Astrocyte (in vitro differentiated cells and primary cell): Measurements from ENCODE around the gene TNNI3K. TPM values are rescaled to one million over a fixed set of nuclear protein-coding genes. Genes with fewer than 3 reads are reported as not detected.
A peak's percentile ranks its signal among the peaks of the same experiment; 100 is the strongest.

Experiments used
- DNase-seq: peaks from one replicate; pipeline ENCODE4 v3.0.0-alpha.2; 2010; ENCODE audit warnings: low read depth
- FAIRE-seq: peaks from 2 replicates; lab custom pipeline; 2011; peaks lifted over from hg19 to GRCh38; lab: Jason Lieb, UNC
- H2AFZ ChIP-seq: 2 replicates; pipeline ENCODE4 v1.6.0; 2012; ENCODE audit warnings: low read depth, low read length, inconsistent platforms
- H3K27ac ChIP-seq: 2 replicates; pipeline ENCODE4 v1.5.1; 2011; ENCODE audit warnings: low read depth, low read length, inconsistent platforms
- H3K27me3 ChIP-seq: 2 replicates; pipeline ENCODE4 v1.6.0; 2011; ENCODE audit warnings: low read length, inconsistent platforms; ENCODE audit not compliant: insufficient read depth
- H3K36me3 ChIP-seq: 2 replicates; pipeline ENCODE4 v1.5.1; 2011; ENCODE audit warnings: low read length, inconsistent platforms; ENCODE audit not compliant: insufficient read depth
- H3K4me1 ChIP-seq: 2 replicates; pipeline ENCODE4 v1.5.1; 2011; ENCODE audit warnings: low read length, inconsistent platforms; ENCODE audit not compliant: insufficient read depth
- H3K4me2 ChIP-seq: 2 replicates; pipeline ENCODE4 v1.6.0; 2012; ENCODE audit warnings: low read length, inconsistent platforms
- H3K4me3 ChIP-seq: 2 replicates; pipeline ENCODE4 v1.5.1; 2011; ENCODE audit warnings: low read depth, mild to moderate bottlenecking, low read length, inconsistent platforms; ENCODE audit not compliant: insufficient read depth
- H3K79me2 ChIP-seq: 2 replicates; pipeline ENCODE4 v1.6.0; 2012; ENCODE audit warnings: mild to moderate bottlenecking, low read length, inconsistent platforms; ENCODE audit not compliant: insufficient read depth
- H3K9ac ChIP-seq: 2 replicates; pipeline ENCODE4 v1.6.0; 2012; ENCODE audit warnings: mild to moderate bottlenecking, low read length, inconsistent platforms
- H3K9me3 ChIP-seq: 2 replicates; pipeline ENCODE4 v1.5.1; 2012; ENCODE audit warnings: low read depth, mild to moderate bottlenecking, low read length, inconsistent platforms; ENCODE audit not compliant: insufficient read depth
- H4K20me1 ChIP-seq: 2 replicates; pipeline ENCODE4 v1.6.0; 2012; ENCODE audit warnings: low read length, inconsistent platforms; ENCODE audit not compliant: insufficient read depth
- H3K27ac Mint-ChIP-seq: one replicate; pipeline ENCODE4 v1.8.0; 2021; ENCODE audit warnings: mild to moderate bottlenecking, mixed read lengths; ENCODE audit not compliant: unreplicated experiment
- H3K27me3 Mint-ChIP-seq: one replicate; pipeline ENCODE4 v1.8.0; 2021; ENCODE audit warnings: low read depth, mixed read lengths; ENCODE audit not compliant: unreplicated experiment
- H3K36me3 Mint-ChIP-seq: one replicate; pipeline ENCODE4 v1.8.0; 2021; ENCODE audit warnings: low read depth, mixed read lengths; ENCODE audit not compliant: unreplicated experiment
- H3K4me1 Mint-ChIP-seq: one replicate; pipeline ENCODE4 v1.8.0; 2021; ENCODE audit warnings: low read depth, mixed read lengths; ENCODE audit not compliant: unreplicated experiment
- H3K4me3 Mint-ChIP-seq: one replicate; pipeline ENCODE4 v1.8.0; 2021; ENCODE audit warnings: mild to moderate bottlenecking, moderate library complexity, mixed read lengths; ENCODE audit not compliant: unreplicated experiment
- H3K9me3 Mint-ChIP-seq: one replicate; pipeline ENCODE4 v1.8.0; 2021; ENCODE audit warnings: mild to moderate bottlenecking, mixed read lengths; ENCODE audit not compliant: unreplicated experiment
- EZH2 ChIP-seq: IDR thresholded peaks from 2 replicates; pipeline ENCODE4 v1.6.1; 2012; ENCODE audit warnings: mild to moderate bottlenecking, low read length, inconsistent platforms; ENCODE audit not compliant: insufficient read depth
- total RNA-seq: library from RNA; stranded (reverse); gene quantifications from 2 replicates; pipeline ENCODE4 v1.2.1, GENCODE V29; 2021
- TF ChIP-seq, protein P1 (sequence below): IDR thresholded peaks from 2 replicates; pipeline ENCODE4 v1.5.1; 2011; ENCODE audit warnings: low read depth, mild to moderate bottlenecking, inconsistent platforms, low read length, moderate library complexity; ENCODE audit not compliant: insufficient read depth

The TNNI3K gene
- total RNA-seq, 1 donor from 2014 or later = 0.45 TPM

DNA sequence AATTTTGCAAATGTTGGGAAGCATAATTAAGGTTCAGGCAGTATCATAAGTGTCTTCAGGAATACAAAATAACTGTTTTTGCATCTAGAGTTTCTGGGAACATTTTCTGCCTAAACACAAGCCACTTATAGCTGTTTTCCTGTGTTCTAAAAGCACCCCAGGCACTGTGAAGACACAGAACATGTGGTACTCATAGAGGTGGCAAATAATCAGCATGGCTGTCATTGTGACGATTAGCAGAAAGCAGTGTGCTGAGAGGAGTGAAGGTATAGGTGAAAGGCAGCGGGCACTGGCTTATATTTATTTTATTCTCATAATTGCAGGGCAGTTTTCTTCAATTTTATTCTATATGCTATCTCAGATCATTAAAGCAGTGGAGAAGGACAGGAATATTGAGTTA, 157.7 kb downstream of the TNNI3K start:
- Histone ChIP-seq H3K4me1 (no peaks in the 10 kb centered on the region), H3K36me3 (no peaks in the 10 kb centered on the region), H3K9ac (no peak overlapping the region), H3K27me3 (no peaks in the 10 kb centered on the region), H3K79me2 (no peaks in the 10 kb centered on the region), H3K4me2 (no peak overlapping the region), H2AFZ (no peak overlapping the region), H3K4me3 (no peak overlapping the region), H3K9me3 (no peaks in the 10 kb centered on the region), H4K20me1 (no peaks in the 10 kb centered on the region), H3K27ac (no peak overlapping the region)
- Mint-ChIP-seq H3K9me3 (no peaks in the 10 kb centered on the region), H3K4me3 (no peak overlapping the region), H3K27ac (no peak overlapping the region), H3K36me3 (no peaks in the 10 kb centered on the region), H3K4me1 (peaks cover 17% of the 10 kb centered on the region), H3K27me3 (no peaks in the 10 kb centered on the region)
- DNase-seq = no peak
- no peak for FAIRE-seq
- TF ChIP-seq, protein P1, sequence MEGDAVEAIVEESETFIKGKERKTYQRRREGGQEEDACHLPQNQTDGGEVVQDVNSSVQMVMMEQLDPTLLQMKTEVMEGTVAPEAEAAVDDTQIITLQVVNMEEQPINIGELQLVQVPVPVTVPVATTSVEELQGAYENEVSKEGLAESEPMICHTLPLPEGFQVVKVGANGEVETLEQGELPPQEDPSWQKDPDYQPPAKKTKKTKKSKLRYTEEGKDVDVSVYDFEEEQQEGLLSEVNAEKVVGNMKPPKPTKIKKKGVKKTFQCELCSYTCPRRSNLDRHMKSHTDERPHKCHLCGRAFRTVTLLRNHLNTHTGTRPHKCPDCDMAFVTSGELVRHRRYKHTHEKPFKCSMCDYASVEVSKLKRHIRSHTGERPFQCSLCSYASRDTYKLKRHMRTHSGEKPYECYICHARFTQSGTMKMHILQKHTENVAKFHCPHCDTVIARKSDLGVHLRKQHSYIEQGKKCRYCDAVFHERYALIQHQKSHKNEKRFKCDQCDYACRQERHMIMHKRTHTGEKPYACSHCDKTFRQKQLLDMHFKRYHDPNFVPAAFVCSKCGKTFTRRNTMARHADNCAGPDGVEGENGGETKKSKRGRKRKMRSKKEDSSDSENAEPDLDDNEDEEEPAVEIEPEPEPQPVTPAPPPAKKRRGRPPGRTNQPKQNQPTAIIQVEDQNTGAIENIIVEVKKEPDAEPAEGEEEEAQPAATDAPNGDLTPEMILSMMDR = no peak
- TF ChIP-seq EZH2 = no peak

DNA sequence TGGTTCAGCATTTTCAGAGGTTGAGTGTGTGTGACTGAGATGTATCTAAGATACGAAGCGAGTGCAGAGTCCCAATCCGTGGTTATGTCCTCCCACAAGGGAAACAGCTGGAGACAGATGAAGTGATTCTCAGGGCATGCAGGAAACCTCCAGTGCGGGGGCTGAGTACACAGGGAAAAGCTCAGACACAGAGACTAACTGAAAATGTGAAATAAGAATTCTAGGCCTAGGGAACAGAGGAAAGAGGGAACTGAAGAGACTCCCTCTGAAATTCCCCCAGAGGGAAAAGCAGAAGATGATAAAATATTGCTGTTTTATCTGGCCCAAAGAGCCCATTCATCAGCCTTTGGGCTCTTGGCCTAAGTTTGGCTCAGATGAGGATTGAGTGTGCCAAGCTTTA, 160.4 kb downstream of the TNNI3K start:
- TF ChIP-seq, protein P1 = no peak
- no peak for TF ChIP-seq EZH2

DNA sequence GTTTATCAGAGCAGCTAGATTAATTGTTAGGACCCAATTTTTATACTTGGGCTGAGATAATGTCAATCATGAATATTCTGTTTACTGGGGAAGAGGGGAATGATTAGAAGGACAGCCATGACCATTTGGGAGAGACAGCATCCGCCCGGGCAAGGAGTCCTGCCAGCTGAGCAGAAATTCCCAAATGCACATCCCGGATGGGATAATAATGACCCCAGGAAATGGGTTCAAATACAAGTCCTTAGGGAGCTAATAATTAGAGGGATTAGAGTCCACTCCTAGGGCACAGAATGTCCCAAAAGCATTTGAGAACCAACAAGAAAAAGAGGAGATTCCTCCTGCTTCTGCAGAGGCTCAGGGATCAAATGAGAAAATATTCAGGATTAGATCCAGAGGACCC, 161.3 kb downstream of the TNNI3K start:
- no peak overlapping the region for H3K4me2 ChIP-seq
- H3K27me3 ChIP-seq = no peaks in the 10 kb centered on the region
- H3K27me3 Mint-ChIP-seq = no peaks in the 10 kb centered on the region
- no peak for FAIRE-seq
- no peaks in the 10 kb centered on the region for H3K9me3 Mint-ChIP-seq
- TF ChIP-seq, protein P1 = no peak
- TF ChIP-seq EZH2 = no peak
- no peaks in the 10 kb centered on the region for H3K79me2 ChIP-seq
- no peaks in the 10 kb centered on the region for H3K4me1 ChIP-seq
- no peak for DNase-seq
- no peaks in the 10 kb centered on the region for H3K36me3 ChIP-seq
- no peaks in the 10 kb centered on the region for H3K9me3 ChIP-seq
- no peak overlapping the region for H2AFZ ChIP-seq
- no peak overlapping the region for H3K9ac ChIP-seq
- no peak overlapping the region for H3K27ac ChIP-seq
- no peaks in the 10 kb centered on the region for H4K20me1 ChIP-seq
- H3K27ac Mint-ChIP-seq = peak overlapping the region; percentile 29
- H3K4me3 ChIP-seq = no peak overlapping the region
- H3K36me3 Mint-ChIP-seq = no peaks in the 10 kb centered on the region
- no peak overlapping the region for H3K4me3 Mint-ChIP-seq
- H3K4me1 Mint-ChIP-seq = peaks cover 21% of the 10 kb centered on the region

More for the DNA sequence above, 160.4 kb downstream of the TNNI3K start:
- Mint-ChIP-seq H3K27ac (peak overlapping the region; percentile 8), H3K36me3 (no peaks in the 10 kb centered on the region), H3K27me3 (no peaks in the 10 kb centered on the region), H3K9me3 (no peaks in the 10 kb centered on the region), H3K4me1 (peaks cover 21% of the 10 kb centered on the region), H3K4me3 (no peak overlapping the region)
- Histone ChIP-seq H3K4me1 (no peaks in the 10 kb centered on the region), H3K27ac (no peak overlapping the region), H3K9ac (no peak overlapping the region), H2AFZ (no peak overlapping the region), H3K27me3 (no peaks in the 10 kb centered on the region), H3K79me2 (no peaks in the 10 kb centered on the region), H3K4me2 (no peak overlapping the region), H3K4me3 (no peak overlapping the region), H4K20me1 (no peaks in the 10 kb centered on the region), H3K36me3 (no peaks in the 10 kb centered on the region), H3K9me3 (no peaks in the 10 kb centered on the region)
- no peak for FAIRE-seq
- peak; percentile 8 for DNase-seq
